HUDEP-2 (cell line): ENCODE data around the gene CDC40.
A peak's percentile ranks its signal among the peaks of the same experiment; 100 is the strongest.
"Not testable (repeated sequence)": the region's sequence is repeated elsewhere in the genome, so short reads cannot be mapped to it uniquely, and the experiment has no call there.

ENCODE experiments used
- DNase-seq, 76 experiments: peaks; one replicate each; lab custom pipeline; 2025; ENCODE audit not compliant: unreplicated experiment in 76 of 76; lab: John Stamatoyannopoulos, UW

CDC40 gene

DNA sequence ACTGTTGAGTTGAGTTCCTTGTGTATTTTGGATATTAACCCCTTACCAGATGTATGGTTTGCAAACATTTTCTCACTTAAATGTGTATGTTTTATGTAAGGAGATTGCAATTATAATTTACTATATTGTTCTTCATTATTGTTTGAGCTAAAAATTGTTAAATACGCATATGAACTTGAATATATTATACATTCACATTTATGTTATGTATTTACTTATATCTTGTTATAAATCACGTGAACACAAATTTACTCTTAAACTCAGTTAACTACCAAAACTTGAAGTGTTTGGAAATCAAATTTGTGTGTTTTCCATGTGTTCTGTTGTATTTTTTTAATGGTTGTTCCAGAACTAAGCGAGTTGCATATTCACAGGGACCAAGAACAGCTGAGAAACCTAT is 18.3 kb downstream of the CDC40 start:
- no peak for DNase-seq

- peak in 13 of 76 experiments; percentile 7 to 60 (median 27) for DNase-seq
These were observed 21.1 kb downstream of the CDC40 start for GRCh38 chr6:110201151-110201884.

DNA sequence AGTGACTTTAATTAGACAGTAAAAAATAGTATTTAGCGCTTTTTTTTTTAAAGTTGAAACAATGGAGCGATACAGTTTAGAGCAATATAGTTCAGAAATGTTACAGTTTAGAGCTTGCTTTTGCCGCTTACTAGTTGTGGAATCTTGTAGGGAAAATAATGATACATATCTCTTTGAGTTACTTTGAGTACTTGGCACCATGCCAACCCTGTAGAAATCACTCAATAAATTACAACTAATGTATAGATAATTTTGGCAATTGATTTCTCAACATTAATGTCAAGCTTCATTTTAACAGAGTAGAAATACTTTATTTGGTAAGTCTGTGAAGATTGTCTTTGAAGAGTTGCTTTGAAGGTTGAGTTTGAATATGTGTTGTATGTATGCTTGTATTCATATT is 27.4 kb downstream of the CDC40 start:
- no peak for DNase-seq

- DNase-seq, result no peak
These were observed 31.5 kb downstream of the CDC40 start for GRCh38 chr6:110211753-110212152.

GRCh38 chr6:110214338-110214737 is 34.1 kb downstream of the CDC40 start:
- no peak for DNase-seq

- DNase-seq, result no peak
These were observed 35.9 kb downstream of the CDC40 start for GRCh38 chr6:110216140-110216539.

DNA sequence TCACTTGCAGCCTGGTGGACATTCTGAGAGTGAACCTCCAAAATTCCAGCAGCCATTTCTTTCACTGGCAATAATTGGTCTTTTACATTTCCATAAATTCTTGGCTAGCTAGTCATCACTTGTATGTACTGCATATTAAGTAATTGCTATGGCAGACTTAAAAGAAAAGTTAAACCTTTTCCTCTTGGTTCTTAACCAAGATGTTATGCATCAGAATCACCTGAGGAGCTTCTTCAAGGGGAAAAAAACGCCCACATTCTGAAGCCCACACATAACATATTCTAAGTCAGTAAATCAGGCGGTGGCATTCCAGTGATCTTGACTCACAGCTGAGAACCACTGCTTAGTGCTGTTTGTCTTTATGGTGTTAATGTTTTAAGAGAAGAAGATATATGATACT is 37.0 kb downstream of the CDC40 start:
- DNase-seq, result no peak

- no peak for DNase-seq
These were observed 41.5 kb downstream of the CDC40 start for GRCh38 chr6:110221738-110222137.

GRCh38 chr6:110226261-110226660 is 46.0 kb downstream of the CDC40 start:
- DNase-seq, result no peak

- DNase-seq, result no peak
These were observed 52.2 kb downstream of the CDC40 start for GRCh38 chr6:110232450-110232849.

GRCh38 chr6:110233770-110234374 is 53.6 kb downstream of the CDC40 start:
- DNase-seq, result no peak

- DNase-seq, result not testable (repeated sequence)
These were observed 55.8 kb downstream of the CDC40 start for GRCh38 chr6:110236007-110236406.

GRCh38 chr6:110239526-110240274 is 59.5 kb downstream of the CDC40 start:
- peak in 25 of 76 experiments; percentile 3 to 70 (median 31) for DNase-seq

GRCh38 chr6:110244621-110245020 is 64.4 kb downstream of the CDC40 start:
- DNase-seq, result not testable (repeated sequence)

DNA sequence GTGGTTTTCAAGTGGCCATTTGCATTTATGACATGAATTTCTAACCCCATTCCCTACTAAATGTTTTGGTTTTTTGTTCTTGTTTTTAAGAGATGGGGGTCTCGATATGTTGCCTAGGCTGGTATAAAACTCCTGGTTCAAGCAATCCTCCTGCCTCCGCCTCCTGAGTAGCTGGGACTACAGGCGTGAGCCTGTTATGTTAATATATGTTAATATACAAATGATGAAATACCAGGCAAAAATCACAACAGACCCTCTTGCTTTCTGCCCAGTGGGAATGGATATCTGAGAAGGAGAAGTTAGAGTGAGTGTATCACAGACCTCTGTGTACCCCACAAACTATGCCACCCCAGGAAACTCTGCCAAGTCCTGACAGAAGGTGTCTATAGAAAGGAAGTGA is 66.2 kb downstream of the CDC40 start:
- DNase-seq, result no peak

DNA sequence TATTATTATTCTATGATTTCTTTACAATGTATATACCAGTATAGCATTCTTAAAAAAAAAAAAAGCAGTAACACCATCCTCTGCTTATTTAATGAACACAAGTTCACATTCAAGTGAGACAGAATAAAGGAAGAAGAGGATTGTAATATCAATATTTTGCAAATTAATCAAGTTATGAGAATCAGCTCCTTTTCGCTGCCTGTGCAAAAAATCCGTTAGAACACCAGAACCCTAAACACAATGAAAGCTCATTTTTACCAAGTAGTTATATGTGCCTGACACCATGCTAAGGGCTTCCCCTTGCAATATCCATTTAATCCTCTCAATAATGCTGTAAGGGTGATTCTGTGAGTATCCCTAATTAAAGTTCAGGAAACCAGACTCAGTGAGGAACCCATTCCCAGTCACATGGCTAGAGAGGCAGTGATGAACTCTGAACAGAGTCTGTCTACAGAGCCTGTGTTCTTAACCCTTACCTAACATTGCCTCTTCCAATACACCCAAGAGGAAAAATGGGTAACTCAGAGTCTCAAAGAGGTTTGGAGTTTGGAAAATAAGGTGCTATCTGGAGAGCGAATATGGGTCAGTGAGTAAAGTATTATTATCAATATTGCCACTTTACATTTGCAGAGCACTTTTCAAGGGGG is 66.8 kb downstream of the CDC40 start:
- DNase-seq, result no peak

DNA sequence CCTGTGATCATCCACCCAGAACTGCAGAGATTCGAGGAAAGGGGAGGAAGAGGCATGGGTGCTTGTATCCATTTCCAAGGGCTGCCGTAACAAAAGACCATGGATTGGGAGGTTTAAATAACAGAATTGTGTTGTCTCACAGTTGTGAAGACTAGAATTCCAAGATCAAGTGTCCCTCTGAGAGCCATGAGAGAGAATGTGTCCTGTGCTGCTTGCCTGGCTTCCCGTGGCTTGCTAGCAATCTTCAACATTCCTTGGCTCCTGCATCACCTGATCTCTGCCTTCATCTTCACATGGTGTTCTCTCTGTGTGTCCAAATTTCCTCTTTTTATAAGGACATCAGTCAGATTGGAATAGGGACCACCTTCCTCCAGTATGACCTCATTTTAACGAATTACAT is 69.8 kb downstream of the CDC40 start:
- no peak for DNase-seq

DNA sequence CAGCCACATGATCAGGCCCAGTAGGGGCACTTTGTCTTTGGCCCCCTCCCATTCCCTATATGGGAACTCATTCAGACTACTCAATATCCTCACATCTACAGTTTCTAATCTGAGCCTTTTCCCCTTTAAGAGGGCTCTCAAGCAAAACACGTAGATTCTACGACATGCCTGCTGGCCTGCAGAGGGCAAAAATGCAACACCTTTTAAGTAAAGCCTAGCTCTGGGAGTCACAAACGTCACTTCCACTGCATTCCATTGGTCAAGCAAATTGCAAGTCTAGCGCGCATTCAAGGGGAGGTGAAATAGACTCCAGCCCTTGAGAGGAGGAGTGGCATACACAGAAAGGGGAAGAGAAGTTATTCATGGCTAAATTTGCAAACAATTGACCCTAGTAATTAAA is 70.6 kb downstream of the CDC40 start:
- DNase-seq, result no peak

GRCh38 chr6:110255211-110255750 is 75.1 kb downstream of the CDC40 start:
- DNase-seq, result peak in 25 of 76 experiments; percentile 2 to 60 (median 20)

DNA sequence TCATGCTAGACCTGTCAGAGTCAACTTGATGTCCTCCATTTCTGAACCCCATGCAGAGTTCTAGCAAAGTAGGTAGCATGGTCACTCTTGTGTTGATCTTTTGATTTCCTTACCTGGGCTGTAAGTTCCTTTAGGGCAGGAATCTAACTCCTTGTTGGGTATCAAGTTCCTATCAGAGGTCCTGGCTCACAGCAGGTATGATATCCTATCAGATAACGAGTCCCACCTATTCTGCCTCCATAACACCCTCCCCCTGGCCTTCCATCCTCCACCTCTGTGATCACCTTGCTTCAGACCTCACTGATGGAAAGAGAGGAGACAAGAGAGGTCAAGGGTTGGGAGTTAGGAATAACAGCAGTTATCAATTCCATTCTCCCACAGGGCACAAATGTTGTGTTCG is 76.1 kb downstream of the CDC40 start:
- DNase-seq, result no peak

DNA sequence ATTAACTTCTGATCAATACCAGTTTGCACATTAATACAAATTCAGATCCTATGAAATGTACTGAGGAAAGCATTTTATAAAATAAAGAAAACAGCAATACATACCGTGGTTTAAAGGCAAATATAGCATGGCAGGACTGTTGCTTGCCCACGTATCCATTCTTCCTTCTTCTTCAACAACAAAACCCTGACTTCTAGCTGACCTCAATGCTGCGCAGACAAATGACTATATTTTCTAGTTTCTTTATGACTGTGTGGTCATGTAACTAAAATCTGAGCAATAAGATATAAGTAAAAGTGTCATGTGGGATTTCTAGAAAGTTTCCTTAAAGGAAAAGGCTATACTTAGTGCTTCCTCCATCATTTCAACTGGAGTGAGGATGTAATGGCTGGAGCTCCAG is 85.0 kb downstream of the CDC40 start:
- DNase-seq, result no peak
